Activated CD4-positive, alpha-beta T cell treated with anti-CD3 and anti-CD28 coated beads, Interleukin-2, amount 10 ng/mL, durations not matched to agents 7 days and 5 days (primary cell): ENCODE measurements around the gene EYA2. TPM values are rescaled to one million over a fixed set of nuclear protein-coding genes. Genes with fewer than 3 reads are reported as not detected.

Experiments
- CTCF ChIA-PET: fragments of 350-600 bp; sonication (Branson Sonifier 250); formaldehyde crosslinking; loops from one replicate; lab custom pipeline; 2021; ENCODE audit warnings: antibody characterized with exemption; lab: Charles Lee
- POLR2A ChIA-PET: fragments of 350-600 bp; sonication (Branson Sonifier 250); formaldehyde crosslinking; loops from one replicate; lab custom pipeline; 2021; ENCODE audit warnings: antibody characterized with exemption; lab: Charles Lee
- DNase-seq: peaks from one replicate; pipeline ENCODE4 v3.0.0-alpha.2; 2020
- H3K27ac Mint-ChIP-seq: one replicate; pipeline ENCODE4 v1.8.0; 2021; ENCODE audit warnings: mild to moderate bottlenecking, moderate library complexity, mixed read lengths
- H3K27me3 Mint-ChIP-seq: one replicate; pipeline ENCODE4 v1.8.0; 2021; ENCODE audit warnings: mixed read lengths
- H3K36me3 Mint-ChIP-seq: one replicate; pipeline ENCODE4 v1.8.0; 2021; ENCODE audit warnings: low read depth, mixed read lengths
- H3K4me1 Mint-ChIP-seq: one replicate; pipeline ENCODE4 v1.8.0; 2021; ENCODE audit warnings: mixed read lengths
- H3K4me3 Mint-ChIP-seq: one replicate; pipeline ENCODE4 v1.8.0; 2021; ENCODE audit warnings: mild to moderate bottlenecking, moderate library complexity, mixed read lengths
- H3K9me3 Mint-ChIP-seq: one replicate; pipeline ENCODE4 v1.8.0; 2021; ENCODE audit warnings: mixed read lengths
- total RNA-seq, 2 experiments: library from RNA; stranded (reverse); gene quantifications; one replicate each; pipeline ENCODE4 v1.2.3, GENCODE V29; 2021

EYA2 gene
- total RNA-seq, 2 experiments from 2014 or later = not detected

- H3K36me3 Mint-ChIP-seq = no peaks in the 10 kb centered on the region
These were observed 208.0 kb downstream of the EYA2 start for GRCh38 chr20:47102629-47103028.

DNA sequence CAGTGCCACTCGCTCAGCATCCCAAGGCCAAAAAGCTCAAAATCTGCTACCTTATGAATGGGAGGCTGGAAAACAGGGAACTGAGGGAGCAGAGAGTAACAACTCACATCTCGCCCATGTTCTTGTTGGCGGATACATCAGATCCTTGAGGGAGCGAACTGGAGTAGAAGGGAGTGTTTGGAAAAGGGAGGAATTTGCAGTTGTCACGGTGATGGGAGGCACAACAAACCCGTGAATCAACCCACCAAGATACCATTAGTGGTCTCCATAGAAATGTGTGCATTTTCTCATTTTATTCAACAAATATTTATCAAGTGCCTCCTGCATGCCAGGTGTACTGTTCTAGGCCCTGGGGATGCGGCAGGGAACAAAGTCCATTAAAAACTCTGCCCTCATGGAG lies 212.1 kb downstream of the EYA2 start:
- Mint-ChIP-seq H3K36me3 (no peaks in the 10 kb centered on the region), H3K4me1 (no peaks in the 10 kb centered on the region)

More at GRCh38 chr20:47102629-47103028, 208.0 kb downstream of the EYA2 start:
- no peak overlapping the region for H3K27ac Mint-ChIP-seq
- H3K4me1 Mint-ChIP-seq = no peaks in the 10 kb centered on the region
- CTCF ChIA-PET = no interaction called here
- peaks cover 2% of the 10 kb centered on the region for H3K9me3 Mint-ChIP-seq
- POLR2A ChIA-PET = no interaction called here
- H3K27me3 Mint-ChIP-seq = peaks cover 4% of the 10 kb centered on the region
- no peak overlapping the region for H3K4me3 Mint-ChIP-seq
- DNase-seq = no peak

DNA sequence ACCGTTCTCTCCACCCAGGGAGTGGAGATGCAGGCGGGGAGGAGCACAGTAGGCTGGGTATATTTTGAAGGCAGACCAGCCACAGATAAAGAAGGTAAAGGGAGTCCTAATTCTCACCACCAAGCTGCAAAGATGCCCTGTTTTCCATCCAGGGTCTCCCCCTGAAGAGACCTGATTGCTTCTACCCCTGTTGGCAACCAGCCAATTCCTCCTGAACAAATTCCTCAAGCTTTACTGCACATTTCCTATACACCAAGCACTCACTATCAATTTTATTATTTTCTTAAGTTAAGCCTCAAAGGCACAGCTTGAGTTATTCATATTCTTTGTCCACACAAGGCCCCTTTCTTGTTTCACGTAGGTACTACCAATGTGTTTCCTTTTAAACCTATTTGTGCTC lies 214.4 kb downstream of the EYA2 start:
- POLR2A ChIA-PET = no interaction called here
- Mint-ChIP-seq H3K27me3 (peaks cover 4% of the 10 kb centered on the region), H3K4me3 (no peak overlapping the region), H3K4me1 (no peaks in the 10 kb centered on the region), H3K36me3 (no peaks in the 10 kb centered on the region), H3K27ac (no peak overlapping the region), H3K9me3 (peaks cover 4% of the 10 kb centered on the region)
- DNase-seq = no peak
- CTCF ChIA-PET = no interaction called here

More for the DNA sequence above, 212.1 kb downstream of the EYA2 start:
- Mint-ChIP-seq H3K4me3 (no peak overlapping the region), H3K27me3 (peaks cover 4% of the 10 kb centered on the region), H3K27ac (no peak overlapping the region), H3K9me3 (peaks cover 7% of the 10 kb centered on the region)
- ChIA-PET POLR2A (no interaction called here), CTCF (no interaction called here)
- no peak for DNase-seq

- no peaks in the 10 kb centered on the region for H3K36me3 Mint-ChIP-seq
- no peaks in the 10 kb centered on the region for H3K4me1 Mint-ChIP-seq
- no peak overlapping the region for H3K4me3 Mint-ChIP-seq
- H3K27ac Mint-ChIP-seq = no peak overlapping the region
- no peaks in the 10 kb centered on the region for H3K27me3 Mint-ChIP-seq
- CTCF ChIA-PET = no interaction called here
- DNase-seq = no peak
- POLR2A ChIA-PET = no interaction called here
- H3K9me3 Mint-ChIP-seq = peaks cover 4% of the 10 kb centered on the region
These were observed 216.2 kb downstream of the EYA2 start for GRCh38 chr20:47110819-47111218.

GRCh38 chr20:47111576-47111975 lies 216.9 kb downstream of the EYA2 start:
- no peaks in the 10 kb centered on the region for H3K4me1 Mint-ChIP-seq
- no peak overlapping the region for H3K4me3 Mint-ChIP-seq
- ChIA-PET CTCF (no interaction called here), POLR2A (no interaction called here)
- H3K9me3 Mint-ChIP-seq = peaks cover 4% of the 10 kb centered on the region
- no peaks in the 10 kb centered on the region for H3K27me3 Mint-ChIP-seq
- DNase-seq = no peak
- H3K36me3 Mint-ChIP-seq = no peaks in the 10 kb centered on the region
- no peak overlapping the region for H3K27ac Mint-ChIP-seq

DNA sequence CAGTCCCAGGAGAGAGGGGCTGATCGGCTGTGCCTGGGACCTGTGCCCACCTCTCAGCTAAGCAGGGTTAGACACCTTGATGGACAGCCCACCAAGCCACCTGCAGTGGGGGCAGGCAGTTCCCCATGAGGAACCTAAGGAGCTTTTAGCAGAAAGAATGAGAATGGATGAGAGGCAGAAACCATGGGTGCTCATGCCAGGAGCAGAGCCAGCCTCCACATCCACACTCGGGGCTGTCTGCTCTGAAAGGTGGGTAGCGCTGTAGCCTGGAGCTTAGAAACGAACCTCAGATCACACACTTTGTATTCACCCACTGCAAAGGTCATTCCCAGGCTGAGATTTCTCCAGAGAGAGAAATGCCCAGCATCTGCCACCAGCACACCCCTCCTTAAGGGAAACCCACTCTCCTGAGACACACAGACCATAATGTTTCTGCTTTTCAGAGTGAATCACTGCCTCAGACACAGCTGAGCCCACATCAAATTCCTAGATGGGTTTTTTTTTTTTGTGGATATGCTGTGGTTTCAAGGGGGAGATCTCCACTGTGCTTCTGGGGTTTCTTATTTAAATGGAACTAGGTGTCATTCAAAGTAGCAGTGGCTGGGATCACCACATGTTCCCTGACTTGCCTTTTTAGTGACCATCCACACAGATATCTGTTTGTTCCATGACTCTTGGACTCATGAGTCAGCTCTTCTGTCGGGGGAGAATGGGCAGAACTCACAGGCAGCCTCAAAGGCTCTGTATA lies 218.9 kb downstream of the EYA2 start:
- no peak for DNase-seq
- ChIA-PET POLR2A (no interaction called here), CTCF (interaction anchor here (0.5 kb wide), 1 partner anchor 196 kb away, joined by 3 read pairs; no protein-coding TSS in a partner anchor)
- peaks cover 4% of the 10 kb centered on the region for H3K27me3 Mint-ChIP-seq
- H3K27ac Mint-ChIP-seq = no peak overlapping the region
- H3K4me1 Mint-ChIP-seq = no peaks in the 10 kb centered on the region
- no peak overlapping the region for H3K4me3 Mint-ChIP-seq
- H3K36me3 Mint-ChIP-seq = no peaks in the 10 kb centered on the region
- peaks cover 4% of the 10 kb centered on the region for H3K9me3 Mint-ChIP-seq

GRCh38 chr20:47115694-47116093 lies 221.1 kb downstream of the EYA2 start:
- H3K27me3 Mint-ChIP-seq = peaks cover 4% of the 10 kb centered on the region
- H3K36me3 Mint-ChIP-seq = no peaks in the 10 kb centered on the region
- H3K27ac Mint-ChIP-seq = no peak overlapping the region
- no peak overlapping the region for H3K4me3 Mint-ChIP-seq
- DNase-seq = no peak
- H3K4me1 Mint-ChIP-seq = no peaks in the 10 kb centered on the region
- peaks cover 4% of the 10 kb centered on the region for H3K9me3 Mint-ChIP-seq
- ChIA-PET CTCF (no interaction called here), POLR2A (no interaction called here)

- H3K27ac Mint-ChIP-seq = no peak overlapping the region
- H3K9me3 Mint-ChIP-seq = no peaks in the 10 kb centered on the region
- no peak for DNase-seq
- ChIA-PET CTCF (no interaction called here), POLR2A (no interaction called here)
- no peaks in the 10 kb centered on the region for H3K36me3 Mint-ChIP-seq
- no peaks in the 10 kb centered on the region for H3K4me1 Mint-ChIP-seq
- H3K4me3 Mint-ChIP-seq = no peak overlapping the region
- H3K27me3 Mint-ChIP-seq = peaks cover 4% of the 10 kb centered on the region
These were observed 222.7 kb downstream of the EYA2 start for GRCh38 chr20:47117371-47117770.

- CTCF ChIA-PET = no interaction called here
- H3K27ac Mint-ChIP-seq = no peak overlapping the region
- DNase-seq = no peak
- no peaks in the 10 kb centered on the region for H3K9me3 Mint-ChIP-seq
- no peak overlapping the region for H3K4me3 Mint-ChIP-seq
- H3K27me3 Mint-ChIP-seq = peaks cover 5% of the 10 kb centered on the region
- POLR2A ChIA-PET = no interaction called here
- no peaks in the 10 kb centered on the region for H3K4me1 Mint-ChIP-seq
- no peaks in the 10 kb centered on the region for H3K36me3 Mint-ChIP-seq
These were observed 223.1 kb downstream of the EYA2 start for GRCh38 chr20:47117773-47118172.

DNA sequence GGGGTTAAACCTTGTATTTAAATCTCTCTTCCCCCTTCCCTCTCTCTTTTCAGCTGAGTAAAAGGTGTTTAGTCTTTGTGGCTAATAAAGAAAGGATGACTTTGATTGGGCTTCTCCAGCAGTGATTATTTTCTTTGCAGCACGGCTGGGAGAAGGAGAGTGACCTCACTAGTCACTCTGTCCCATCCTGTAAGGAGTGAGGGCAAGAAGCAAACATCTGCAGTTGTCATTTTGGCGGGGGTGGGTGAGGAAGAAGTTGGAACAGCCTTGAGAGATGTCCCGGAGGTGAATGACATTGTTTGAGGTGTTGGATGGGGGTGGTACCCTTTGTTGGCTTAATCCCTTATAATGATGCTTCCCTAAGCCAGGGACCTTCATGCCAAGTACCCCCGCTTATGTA lies 223.6 kb downstream of the EYA2 start:
- CTCF ChIA-PET = no interaction called here
- no peak overlapping the region for H3K27ac Mint-ChIP-seq
- no peaks in the 10 kb centered on the region for H3K9me3 Mint-ChIP-seq

DNA sequence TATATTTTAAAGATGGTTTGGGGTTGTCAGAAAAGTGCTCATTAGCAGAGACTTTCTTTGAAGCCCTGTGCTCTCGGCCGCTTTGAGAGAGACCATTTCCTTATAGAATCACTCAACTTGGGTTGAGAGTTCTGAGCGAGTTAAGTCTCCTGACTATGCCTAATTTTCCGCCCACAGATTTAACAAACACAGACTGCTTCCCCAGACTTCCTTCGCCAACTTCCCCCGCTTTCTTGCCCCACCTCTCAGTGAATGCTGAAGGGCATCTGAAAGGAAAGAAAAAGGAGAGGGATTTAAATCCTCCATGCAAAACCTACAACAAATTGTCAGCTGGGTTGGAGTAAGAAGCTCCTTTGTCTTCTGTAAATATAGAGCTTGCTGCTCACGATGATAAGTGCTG lies 224.0 kb downstream of the EYA2 start:
- H3K27ac Mint-ChIP-seq = no peak overlapping the region
- peaks cover 6% of the 10 kb centered on the region for H3K27me3 Mint-ChIP-seq
- no peaks in the 10 kb centered on the region for H3K9me3 Mint-ChIP-seq
- no peaks in the 10 kb centered on the region for H3K36me3 Mint-ChIP-seq
- POLR2A ChIA-PET = no interaction called here
- DNase-seq = no peak
- CTCF ChIA-PET = no interaction called here
- no peaks in the 10 kb centered on the region for H3K4me1 Mint-ChIP-seq
- no peak overlapping the region for H3K4me3 Mint-ChIP-seq

More for the DNA sequence above, 223.6 kb downstream of the EYA2 start:
- no peak for DNase-seq
- no peak overlapping the region for H3K4me3 Mint-ChIP-seq
- POLR2A ChIA-PET = no interaction called here
- peaks cover 6% of the 10 kb centered on the region for H3K27me3 Mint-ChIP-seq
- H3K4me1 Mint-ChIP-seq = no peaks in the 10 kb centered on the region
- no peaks in the 10 kb centered on the region for H3K36me3 Mint-ChIP-seq

DNA sequence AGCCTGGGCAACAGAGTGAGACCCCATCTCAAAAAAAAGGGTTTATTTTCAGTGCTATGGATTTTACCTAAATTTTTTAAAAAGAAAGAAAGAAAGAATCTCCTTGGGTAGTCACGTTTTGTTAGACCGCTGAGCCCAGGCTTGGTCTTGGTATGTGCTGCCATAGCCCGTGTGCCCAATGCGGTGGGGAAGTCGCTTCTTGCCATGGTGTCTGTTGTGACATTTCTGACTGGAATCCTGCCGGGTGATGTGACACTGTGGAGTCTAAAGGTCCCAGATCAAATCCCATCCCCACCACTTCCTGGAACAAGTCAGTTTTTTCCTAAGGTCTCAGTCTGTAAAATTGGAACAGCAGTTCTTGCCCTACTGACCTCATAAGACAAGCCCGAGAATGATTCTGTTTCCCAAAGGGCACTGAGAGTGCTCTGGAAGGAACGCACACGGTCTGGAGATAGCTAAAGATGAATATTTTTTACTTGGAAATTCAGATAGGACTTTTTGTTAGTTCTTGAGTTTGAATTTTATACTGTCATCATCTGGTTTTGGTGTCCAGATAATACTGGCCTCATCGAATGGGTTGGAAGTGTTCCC lies 225.8 kb downstream of the EYA2 start:
- Mint-ChIP-seq H3K9me3 (no peaks in the 10 kb centered on the region), H3K27me3 (peaks cover 6% of the 10 kb centered on the region), H3K4me1 (no peaks in the 10 kb centered on the region), H3K27ac (no peak overlapping the region), H3K4me3 (no peak overlapping the region), H3K36me3 (no peaks in the 10 kb centered on the region)
- no peak for DNase-seq
- ChIA-PET POLR2A (no interaction called here), CTCF (no interaction called here)

- Mint-ChIP-seq H3K27me3 (peaks cover 20% of the 10 kb centered on the region), H3K36me3 (no peaks in the 10 kb centered on the region), H3K4me3 (no peak overlapping the region), H3K27ac (no peak overlapping the region), H3K9me3 (no peaks in the 10 kb centered on the region), H3K4me1 (no peaks in the 10 kb centered on the region)
- no peak for DNase-seq
- CTCF ChIA-PET = no interaction called here
- POLR2A ChIA-PET = no interaction called here
These were observed 227.9 kb downstream of the EYA2 start for GRCh38 chr20:47122560-47122959.
